Vagina (tissue), 2 donors: ENCODE results near the gene ST6GALNAC3.

Experiments
- CTCF ChIP-seq, 3 experiments: fragments of 450-650 bp in 2 of 3; fragments of 200-600 bp in 1 of 3; sonication (generic) in 1 of 3; IDR thresholded peaks; one replicate each; pipeline ENCODE4 v1.5.1; 2017 to 2019; ENCODE audit warnings: antibody characterized with exemption in 3 of 3, mild to moderate bottlenecking in 2 of 3, moderate library complexity in 2 of 3
- POLR2A ChIP-seq, 2 donors: fragments of 450-650 bp; IDR thresholded peaks; one replicate each; pipeline ENCODE4 v1.6.1; 2017; ENCODE audit warnings: antibody characterized with exemption in 2 of 2, mild to moderate bottlenecking in 2 of 2, moderate library complexity in 2 of 2
- POLR2AphosphoS5 ChIP-seq, 2 donors: sonication (generic); formaldehyde crosslinking; IDR thresholded peaks; one replicate each; pipeline ENCODE4 v1.9.0; 2017; ENCODE audit warnings: antibody characterized with exemption in 2 of 2, mild to moderate bottlenecking in 2 of 2, low read depth in 1 of 2; ENCODE audit not compliant: insufficient read depth in 1 of 2

- TF ChIP-seq CTCF (IDR thresholded peaks at IDR 0.05) (no peak), POLR2A (IDR thresholded peaks at IDR 0.05) (no peak), POLR2AphosphoS5 (IDR thresholded peaks at IDR 0.05; ENCODE audit: insufficient read depth in 1 of 2, low read depth in 1 of 2) (no peak)
These were observed 428.6 kb downstream of the ST6GALNAC3 start for GRCh38 chr1:76503100-76503499.
